IMR-90 (cell line): Measurements from ENCODE around the gene PLXNA3. TPM values are rescaled to one million over a fixed set of nuclear protein-coding genes. Genes with fewer than 3 reads are reported as not detected.

Experiments used
- ATAC-seq: fragments of 200-7000 bp; cut with Tn5 transposase; 2 replicates; pipeline ENCODE4 v1.9.1; 2020; ENCODE audit warnings: low read depth, mild to moderate bottlenecking, moderate library complexity
- BruUV-seq: library from RNA; stranded (reverse); fragments of 400-500 nt; replicated peaks from 2 replicates; lab custom pipeline; 2021; lab: Mats Ljungman, UMichigan
- CTCF ChIA-PET: fragments of 300-600 bp; formaldehyde crosslinking; extraction: SDS; loops from one replicate; lab custom pipeline; 2021; ENCODE audit warnings: antibody characterized with exemption; lab: Yijun Ruan, JAX
- POLR2A ChIA-PET: fragments of 300-600 bp; sonication (Branson Sonifier 250); formaldehyde crosslinking; loops from one replicate; lab custom pipeline; 2022; ENCODE audit warnings: antibody characterized with exemption; ENCODE audit not compliant: unreplicated experiment; lab: Charles Lee
- DNase-seq: peaks from one replicate; pipeline ENCODE4 v3.0.0; 2013
- H2AFZ ChIP-seq: replicated peaks from 2 replicates; pipeline ENCODE3; 2013; ENCODE audit warnings: low read length, mild to moderate bottlenecking; ENCODE audit not compliant: poor library complexity
- H2AK5ac ChIP-seq: 2 replicates; pipeline ENCODE4 v1.6.1; 2013; ENCODE audit warnings: low read depth, low read length, inconsistent platforms
- H2AK9ac ChIP-seq: replicated peaks from 2 replicates; pipeline ENCODE3; 2013; ENCODE audit warnings: mild to moderate bottlenecking, low read depth, low read length, moderate library complexity; ENCODE audit not compliant: poor library complexity
- H2BK120ac ChIP-seq: 2 replicates; pipeline ENCODE4 v1.6.1; 2013; ENCODE audit warnings: low read depth, low read length, inconsistent platforms
- H2BK15ac ChIP-seq: 3 replicates; pipeline ENCODE4 v1.6.1; 2013; ENCODE audit warnings: low read depth, low read length, inconsistent platforms
- H2BK20ac ChIP-seq: 2 replicates; pipeline ENCODE4 v1.6.1; 2013; ENCODE audit warnings: low read depth, mild to moderate bottlenecking, inconsistent platforms, low read length, moderate library complexity
- H2BK5ac ChIP-seq: 2 replicates; pipeline ENCODE4 v1.6.1; 2013; ENCODE audit warnings: mild to moderate bottlenecking, low read depth, low read length, inconsistent platforms; ENCODE audit not compliant: poor library complexity, severe bottlenecking
- H3K14ac ChIP-seq: replicated peaks from 2 replicates; pipeline ENCODE4 v1.6.1; 2013; ENCODE audit warnings: low read depth, low read length, inconsistent platforms
- H3K18ac ChIP-seq: 2 replicates; pipeline ENCODE4 v1.6.1; 2013; ENCODE audit warnings: low read depth, low read length, control low read depth
- H3K23ac ChIP-seq: 2 replicates; pipeline ENCODE4 v1.6.1; 2013; ENCODE audit warnings: low read depth, low read length, inconsistent platforms
- H3K27ac ChIP-seq: 2 replicates; pipeline ENCODE4 v1.5.1; 2013; ENCODE audit warnings: mild to moderate bottlenecking, control low read depth, low read length; ENCODE audit not compliant: insufficient read depth
- H3K27me3 ChIP-seq: 2 replicates; pipeline ENCODE4 v1.6.1; 2013; ENCODE audit warnings: low read length; ENCODE audit not compliant: control insufficient read depth, insufficient read depth
- H3K36me3 ChIP-seq: 2 replicates; pipeline ENCODE4 v1.6.1; 2013; ENCODE audit warnings: low read length, mixed read lengths; ENCODE audit not compliant: control insufficient read depth, insufficient read depth
- H3K4ac ChIP-seq: 2 replicates; pipeline ENCODE4 v1.6.1; 2013; ENCODE audit warnings: low read depth, low read length, inconsistent platforms
- H3K4me1 ChIP-seq: 2 replicates; pipeline ENCODE4 v1.6.1; 2013; ENCODE audit warnings: low read length, mixed read lengths; ENCODE audit not compliant: control insufficient read depth, insufficient read depth
- H3K4me2 ChIP-seq: 2 replicates; pipeline ENCODE4 v1.6.1; 2013; ENCODE audit warnings: low read depth, mild to moderate bottlenecking, control low read depth, low read length, moderate library complexity
- H3K4me3 ChIP-seq: 2 replicates; pipeline ENCODE4 v1.5.1; 2013; ENCODE audit warnings: low read depth, mild to moderate bottlenecking, control low read depth, low read length, moderate library complexity; ENCODE audit not compliant: insufficient read depth
- H3K56ac ChIP-seq: 2 replicates; pipeline ENCODE4 v1.6.1; 2013; ENCODE audit warnings: low read length, inconsistent platforms; ENCODE audit not compliant: insufficient read depth; ENCODE audit errors: extremely low read depth
- H3K79me1 ChIP-seq, 2 experiments: 2 replicates each; pipeline ENCODE4 v1.6.1; 2013; ENCODE audit warnings: low read length in 2 of 2, inconsistent platforms in 1 of 2, low read depth in 1 of 2
- H3K9ac ChIP-seq: 2 replicates; pipeline ENCODE4 v1.6.1; 2013; ENCODE audit warnings: low read depth, low read length, control low read depth
- H3K9me1 ChIP-seq: 2 replicates; pipeline ENCODE4 v1.6.1; 2013; ENCODE audit warnings: low read length, inconsistent platforms; ENCODE audit not compliant: insufficient read depth
- H3K9me3 ChIP-seq: 2 replicates; pipeline ENCODE4 v1.6.1; 2013; ENCODE audit warnings: low read length; ENCODE audit not compliant: control insufficient read depth, insufficient read depth
- H4K20me1 ChIP-seq: 2 replicates; pipeline ENCODE4 v1.6.1; 2013; ENCODE audit warnings: low read length, inconsistent platforms; ENCODE audit not compliant: insufficient read depth
- H4K5ac ChIP-seq: 2 replicates; pipeline ENCODE4 v1.6.1; 2013; ENCODE audit warnings: mild to moderate bottlenecking, low read depth, low read length, control low read depth
- H4K8ac ChIP-seq, 2 experiments: 2 replicates each; pipeline ENCODE4 v1.6.1; 2013; ENCODE audit warnings: low read depth in 2 of 2, low read length in 2 of 2, control low read depth in 1 of 2, inconsistent platforms in 1 of 2
- H4K91ac ChIP-seq: 2 replicates; pipeline ENCODE4 v1.6.1; 2013; ENCODE audit warnings: low read depth, low read length, inconsistent platforms; ENCODE audit not compliant: insufficient read depth
- BHLHE40 ChIP-seq: fragments of 150-350 bp; IDR thresholded peaks from 2 replicates; pipeline ENCODE4 v1.6.1; 2016; ENCODE audit warnings: mild to moderate bottlenecking, low read depth, low read length
- CEBPB ChIP-seq: IDR thresholded peaks from 2 replicates; pipeline ENCODE4 v1.6.1; 2012; ENCODE audit warnings: low read depth, low read length, improper control_type of control experiment
- CHD1 ChIP-seq: IDR thresholded peaks from 2 replicates; pipeline ENCODE4 v1.6.1; 2012; ENCODE audit warnings: low read depth, low read length, improper control_type of control experiment
- FOS ChIP-seq: fragments of 150-350 bp; IDR thresholded peaks from 2 replicates; pipeline ENCODE4 v1.6.1; 2016; ENCODE audit warnings: low read depth, low read length
- MAFK ChIP-seq: IDR thresholded peaks from 2 replicates; pipeline ENCODE4 v1.6.1; 2012; ENCODE audit warnings: low read depth, low read length, improper control_type of control experiment
- MAZ ChIP-seq: IDR thresholded peaks from 2 replicates; pipeline ENCODE4 v1.6.1; 2012; ENCODE audit warnings: low read depth, mild to moderate bottlenecking, low read length, improper control_type of control experiment, moderate library complexity, borderline replicate concordance
- MXI1 ChIP-seq: IDR thresholded peaks from 2 replicates; pipeline ENCODE4 v1.6.1; 2012; ENCODE audit warnings: low read depth, mild to moderate bottlenecking, low read length, moderate library complexity, borderline replicate concordance
- NFE2L2 ChIP-seq: fragments of 150-350 bp; IDR thresholded peaks from 2 replicates; pipeline ENCODE4 v1.6.1; 2016; ENCODE audit warnings: low read depth, mild to moderate bottlenecking, low read length
- POLR2A ChIP-seq: IDR thresholded peaks from 2 replicates; pipeline ENCODE4 v1.6.1; 2012; ENCODE audit warnings: mild to moderate bottlenecking, low read depth, low read length
- RAD21 ChIP-seq: IDR thresholded peaks from 2 replicates; pipeline ENCODE4 v1.6.1; 2012; ENCODE audit warnings: low read length, improper control_type of control experiment
- RCOR1 ChIP-seq: IDR thresholded peaks from 2 replicates; pipeline ENCODE4 v1.6.1; 2012; ENCODE audit warnings: mild to moderate bottlenecking, low read length, improper control_type of control experiment; ENCODE audit not compliant: insufficient replicate concordance
- RFX5 ChIP-seq: IDR thresholded peaks from 2 replicates; pipeline ENCODE4 v1.8.0; 2012; ENCODE audit warnings: low read depth, mild to moderate bottlenecking, low read length, moderate library complexity
- SMC3 ChIP-seq: fragments of 150-350 bp; IDR thresholded peaks from 2 replicates; pipeline ENCODE4 v1.6.1; 2016; ENCODE audit warnings: low read depth, mild to moderate bottlenecking, antibody characterized with exemption, low read length, moderate library complexity
- WGBS, 2 experiments: methylation state at CpG; one replicate each; pipeline versions ENCODE4 v1.1.5 to v1.1.7; 2013; ENCODE audit warnings: missing lambda C conversion rate in 2 of 2; ENCODE audit not compliant: insufficient read length in 1 of 2; ENCODE audit errors: extremely low coverage in 2 of 2; 5-methylcytosine and 5-hydroxymethylcytosine counted together
- dilution Hi-C: fragments of 300-500 bp; cut with HindIII; formaldehyde crosslinking; loops from one replicate; pipeline ENCODE4 v1.14.3; 2018; ENCODE audit warnings: low sequenced_read_pairs; ENCODE audit not compliant: unreplicated experiment
- in situ Hi-C: fragments of 300-500 bp; cut with MboI; formaldehyde crosslinking; loops from 3 replicates; pipeline ENCODE4 v1.14.3; 2019; ENCODE audit warnings: low sequenced_read_pairs, inconsistent platforms, mixed read lengths
- intact Hi-C: fragments of 100-400 bp; cut with micrococcal nuclease; formaldehyde crosslinking; loops from 2 replicates; pipeline ENCODE4 v1.10.0; 2022
- polyA plus RNA-seq, 3 experiments: library from polyadenylated mRNA; depleted of rRNA; stranded (reverse); fragments of >200 nt; gene quantifications; 2 replicates each; pipeline ENCODE4 v1.2.3, GENCODE V29; 2012; ENCODE audit warnings: low replicate concordance in 1 of 3
- total RNA-seq: library from RNA; depleted of rRNA; stranded (reverse); fragments of >200 nt; gene quantifications from 2 replicates; pipeline ENCODE4 v1.2.3, GENCODE V29; 2012
- TF ChIP-seq, protein P1 (sequence below): fragments of 150-350 bp; IDR thresholded peaks from 2 replicates; pipeline ENCODE4 v1.6.1; 2016; ENCODE audit warnings: low read depth, mild to moderate bottlenecking, low read length, moderate library complexity, borderline replicate concordance
- TF ChIP-seq, protein P2 (sequence below): fragments of 150-350 bp; IDR thresholded peaks from 2 replicates; pipeline ENCODE4 v1.6.1; 2017; ENCODE audit warnings: mild to moderate bottlenecking, antibody characterized with exemption, low read length, low read depth
- TF ChIP-seq, protein P3 (sequence below): conservative IDR thresholded peaks from 2 replicates; pipeline ENCODE4 v1.5.1; 2012; ENCODE audit warnings: mild to moderate bottlenecking, low read depth, low read length, improper control_type of control experiment

The PLXNA3 gene
- total and polyA plus RNA-seq, 2 of the 4 experiments (the other 2 are of a cell fraction), result 4.3 to 111 TPM

DNA sequence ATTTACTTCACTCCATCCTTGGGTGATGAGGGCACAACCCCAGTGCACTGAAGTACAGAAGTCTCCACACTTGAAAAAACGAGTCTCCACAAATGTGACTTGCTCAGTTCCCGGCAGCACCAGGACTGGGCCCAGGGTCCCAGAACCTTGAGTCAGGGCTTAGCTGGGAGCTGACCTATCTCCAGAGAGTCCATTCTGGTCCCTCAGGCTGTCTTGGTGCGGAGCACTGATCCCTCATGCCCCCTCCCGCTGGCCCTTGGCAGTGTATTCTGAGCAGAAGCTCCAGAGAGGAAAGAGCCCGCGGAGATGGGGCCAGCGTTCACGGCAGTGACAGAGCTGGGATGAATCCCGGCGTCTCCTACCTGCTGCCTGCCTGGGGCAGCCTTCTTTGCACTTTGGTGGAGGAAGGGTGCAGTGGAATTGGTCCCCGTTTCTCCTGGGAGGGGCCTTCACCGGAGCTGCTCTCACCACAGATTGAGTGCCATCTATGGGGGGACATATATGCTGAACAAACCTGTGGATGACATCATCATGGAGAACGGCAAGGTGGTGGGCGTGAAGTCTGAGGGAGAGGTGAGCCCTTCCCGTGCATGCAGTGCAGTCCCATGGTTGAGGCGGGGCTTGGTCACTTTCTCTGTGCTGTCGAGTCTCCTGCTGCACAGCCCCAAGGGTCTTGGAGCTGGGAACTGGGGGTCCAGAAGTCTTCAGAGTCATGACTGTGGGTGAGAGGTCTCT, 17.3 kb upstream of the PLXNA3 start:
- POLR2A ChIA-PET, result no interaction called here
- Histone ChIP-seq H3K27ac (no peak overlapping the region), H3K56ac (no peak overlapping the region), H3K14ac (no peak overlapping the region), H3K9me1 (no peaks in the 10 kb centered on the region), H3K4me3 (no peak overlapping the region), H2BK120ac (no peak overlapping the region), H3K9me3 (no peaks in the 10 kb centered on the region; the same call in 1 of the 2 replicates), H2AFZ (no peak overlapping the region), H2BK5ac (no peak overlapping the region), H2BK15ac (no peak overlapping the region), H3K9ac (no peak overlapping the region), H3K4me2 (no peak overlapping the region), H3K18ac (no peak overlapping the region), H3K4me1 (peaks cover 10% of the 10 kb centered on the region), H3K79me1 (peaks cover 0 to 24% of the 10 kb centered on the region in 2 experiments; a peak in 1 of 4 replicates), H4K5ac (no peak overlapping the region), H3K4ac (no peak overlapping the region), H3K23ac (no peak overlapping the region), H2AK5ac (no peak overlapping the region), H2AK9ac (no peak overlapping the region), H3K27me3 (no peaks in the 10 kb centered on the region), H2BK20ac (no peak overlapping the region), H4K8ac (no peak overlapping the region), H4K20me1 (peaks cover 14% of the 10 kb centered on the region), H3K36me3 (peaks cover 34% of the 10 kb centered on the region), H4K91ac (no peak overlapping the region)
- CTCF ChIA-PET, result no interaction called here
- intact Hi-C loops (no loop called here), dilution Hi-C loops (no loop called here), in situ Hi-C loops (no loop called here)
- ATAC-seq, result no peak
- no peak for DNase-seq
- TF ChIP-seq RFX5, result no peak
- TF ChIP-seq MAZ, result no peak
- TF ChIP-seq POLR2A, result no peak
- no peak for TF ChIP-seq CHD1
- TF ChIP-seq, protein P1, sequence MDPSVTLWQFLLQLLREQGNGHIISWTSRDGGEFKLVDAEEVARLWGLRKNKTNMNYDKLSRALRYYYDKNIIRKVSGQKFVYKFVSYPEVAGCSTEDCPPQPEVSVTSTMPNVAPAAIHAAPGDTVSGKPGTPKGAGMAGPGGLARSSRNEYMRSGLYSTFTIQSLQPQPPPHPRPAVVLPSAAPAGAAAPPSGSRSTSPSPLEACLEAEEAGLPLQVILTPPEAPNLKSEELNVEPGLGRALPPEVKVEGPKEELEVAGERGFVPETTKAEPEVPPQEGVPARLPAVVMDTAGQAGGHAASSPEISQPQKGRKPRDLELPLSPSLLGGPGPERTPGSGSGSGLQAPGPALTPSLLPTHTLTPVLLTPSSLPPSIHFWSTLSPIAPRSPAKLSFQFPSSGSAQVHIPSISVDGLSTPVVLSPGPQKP, result no peak
- TF ChIP-seq CEBPB, result no peak
- no peak for TF ChIP-seq RAD21
- TF ChIP-seq MXI1, result no peak
- no peak for TF ChIP-seq MAFK
- no peak for TF ChIP-seq FOS
- TF ChIP-seq BHLHE40, result no peak
- TF ChIP-seq RCOR1, result no peak
- TF ChIP-seq NFE2L2, result no peak
- TF ChIP-seq, protein P2, sequence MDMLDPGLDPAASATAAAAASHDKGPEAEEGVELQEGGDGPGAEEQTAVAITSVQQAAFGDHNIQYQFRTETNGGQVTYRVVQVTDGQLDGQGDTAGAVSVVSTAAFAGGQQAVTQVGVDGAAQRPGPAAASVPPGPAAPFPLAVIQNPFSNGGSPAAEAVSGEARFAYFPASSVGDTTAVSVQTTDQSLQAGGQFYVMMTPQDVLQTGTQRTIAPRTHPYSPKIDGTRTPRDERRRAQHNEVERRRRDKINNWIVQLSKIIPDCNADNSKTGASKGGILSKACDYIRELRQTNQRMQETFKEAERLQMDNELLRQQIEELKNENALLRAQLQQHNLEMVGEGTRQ, result no peak
- TF ChIP-seq SMC3, result no peak
- TF ChIP-seq, protein P3, sequence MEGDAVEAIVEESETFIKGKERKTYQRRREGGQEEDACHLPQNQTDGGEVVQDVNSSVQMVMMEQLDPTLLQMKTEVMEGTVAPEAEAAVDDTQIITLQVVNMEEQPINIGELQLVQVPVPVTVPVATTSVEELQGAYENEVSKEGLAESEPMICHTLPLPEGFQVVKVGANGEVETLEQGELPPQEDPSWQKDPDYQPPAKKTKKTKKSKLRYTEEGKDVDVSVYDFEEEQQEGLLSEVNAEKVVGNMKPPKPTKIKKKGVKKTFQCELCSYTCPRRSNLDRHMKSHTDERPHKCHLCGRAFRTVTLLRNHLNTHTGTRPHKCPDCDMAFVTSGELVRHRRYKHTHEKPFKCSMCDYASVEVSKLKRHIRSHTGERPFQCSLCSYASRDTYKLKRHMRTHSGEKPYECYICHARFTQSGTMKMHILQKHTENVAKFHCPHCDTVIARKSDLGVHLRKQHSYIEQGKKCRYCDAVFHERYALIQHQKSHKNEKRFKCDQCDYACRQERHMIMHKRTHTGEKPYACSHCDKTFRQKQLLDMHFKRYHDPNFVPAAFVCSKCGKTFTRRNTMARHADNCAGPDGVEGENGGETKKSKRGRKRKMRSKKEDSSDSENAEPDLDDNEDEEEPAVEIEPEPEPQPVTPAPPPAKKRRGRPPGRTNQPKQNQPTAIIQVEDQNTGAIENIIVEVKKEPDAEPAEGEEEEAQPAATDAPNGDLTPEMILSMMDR, result no peak
- WGBS, 2 experiments, result 70% methylated on average over 4 of the region's 17 CpGs; no CpG with 5 or more reads in 1 of the 2 experiments
- BruUV-seq, result no TSS peak
